ENCODE results near the gene TNFAIP8L1.
A peak's percentile ranks its signal among the peaks of the same experiment; 100 is the strongest.

The TNFAIP8L1 gene

GRCh38 chr19:4645718-4646117 lies 6.4 kb downstream of the TNFAIP8L1 start:
- Histone ChIP-seq H3K27me3 (no peaks in the 10 kb centered on the region), H4K20me1 (no peaks in the 10 kb centered on the region), H3K4me2 (no peak overlapping the region; the same call in 1 of the 2 replicates), H3K4me3 (no peak overlapping the region), H3K36me3 (peaks cover 41% of the 10 kb centered on the region), H3K9me3 (no peaks in the 10 kb centered on the region), H3K9ac (no peak overlapping the region), H3K27ac (no peak overlapping the region; the same call in 1 of the 2 replicates), H3K4me1 (peaks cover 71% of the 10 kb centered on the region)
- TF ChIP-seq Cebpa-rat (IDR thresholded peaks at IDR 0.05) = no peak

DNA sequence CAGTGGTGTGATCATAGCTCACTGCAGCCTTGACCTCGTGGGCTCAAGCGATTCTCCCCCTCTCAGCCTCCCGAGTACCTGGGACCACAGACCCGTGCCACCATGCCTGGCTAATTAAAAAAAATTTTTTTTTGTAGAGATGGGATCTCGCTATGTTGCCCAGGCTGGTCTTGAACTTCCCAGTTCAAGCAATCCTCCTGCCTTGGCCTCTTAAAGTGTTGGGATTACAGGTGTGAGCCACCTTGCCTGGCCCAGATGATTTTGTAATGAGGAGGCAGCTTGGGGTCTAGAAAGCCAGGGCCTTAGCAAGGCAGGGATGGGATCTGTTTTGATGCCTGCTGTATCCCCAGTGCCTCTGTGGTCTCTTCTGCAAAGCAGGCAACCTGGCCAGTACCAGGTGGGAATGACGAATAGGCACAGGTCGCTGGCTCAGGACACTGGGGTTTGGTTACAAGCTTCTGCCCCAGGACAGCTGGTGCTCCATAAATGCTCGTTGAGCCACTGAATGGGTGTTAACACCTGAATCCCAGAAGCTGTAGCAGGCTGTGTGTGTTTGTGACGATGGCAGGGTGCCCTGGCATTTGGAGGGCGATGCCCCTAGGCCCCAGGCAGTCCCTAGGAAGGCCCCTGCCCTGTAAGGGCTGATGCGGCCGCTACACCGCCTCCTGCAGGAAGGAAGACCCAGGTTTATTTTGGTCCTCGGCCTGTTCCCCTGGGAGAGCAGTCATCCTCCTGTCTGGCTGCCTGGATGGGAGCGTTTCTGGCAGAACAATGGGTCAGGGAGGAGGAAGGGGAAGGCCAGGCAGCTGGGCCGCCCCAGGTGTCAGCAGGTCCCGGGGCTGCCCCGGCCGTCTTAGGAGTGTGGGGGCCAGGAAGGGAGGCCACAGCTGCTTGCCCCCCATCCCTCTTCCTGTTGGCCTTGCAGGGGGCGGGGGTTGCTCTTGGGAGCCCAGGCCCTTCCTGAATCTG lies 8.6 kb downstream of the TNFAIP8L1 start:
- Histone ChIP-seq H3K27ac (peak overlapping the region; percentile 90), H3K4me2 (peak overlapping the region; percentile 91)

DNA sequence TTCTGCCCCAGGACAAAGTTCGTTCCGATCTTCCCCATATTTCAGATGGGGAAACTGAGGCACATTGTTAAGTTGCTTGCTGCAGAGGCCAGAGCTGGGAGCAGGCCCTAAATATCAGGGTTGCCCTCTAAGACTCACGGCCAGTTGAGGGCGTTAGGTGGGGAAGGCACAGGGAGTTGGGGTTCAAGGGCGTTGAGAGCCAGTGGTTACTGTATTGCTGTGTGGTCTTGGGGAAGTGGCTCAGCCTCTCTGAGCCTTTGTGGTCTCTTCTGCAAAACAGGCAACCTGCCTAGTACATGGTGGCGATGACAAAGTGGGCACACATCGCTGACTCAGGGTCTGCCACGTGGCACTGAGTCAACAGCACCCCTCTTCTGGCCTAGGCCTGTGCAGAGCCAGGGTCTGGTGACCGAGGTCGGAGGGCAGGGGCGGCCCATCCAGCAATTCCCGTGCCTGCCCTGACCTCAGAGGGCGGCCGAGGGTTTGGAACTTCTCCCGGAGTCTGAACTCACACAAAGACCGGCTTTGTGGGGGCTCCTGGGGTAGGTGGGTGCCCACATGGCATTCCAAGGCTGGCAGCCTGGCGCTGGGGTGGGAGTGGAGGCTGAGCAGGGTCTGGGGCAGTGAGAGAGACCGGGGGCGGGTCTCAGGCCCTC lies 10.2 kb downstream of the TNFAIP8L1 start:
- no peak for TF ChIP-seq Cebpa-rat (IDR thresholded peaks at IDR 0.05)
- peak overlapping the region; percentile 91 for H3K4me2 ChIP-seq
- H4K20me1 ChIP-seq = peaks cover 17% of the 10 kb centered on the region; the same call in 1 of the 2 replicates
- no peaks in the 10 kb centered on the region for H3K27me3 ChIP-seq
- H3K4me3 ChIP-seq = no peak overlapping the region
- H3K27ac ChIP-seq = peak overlapping the region; percentile 90
- H3K4me1 ChIP-seq = peaks cover 50% of the 10 kb centered on the region
- H3K36me3 ChIP-seq = peaks cover 66% of the 10 kb centered on the region
- H3K9me3 ChIP-seq = no peaks in the 10 kb centered on the region
- no peak overlapping the region for H3K9ac ChIP-seq

More for the DNA sequence above, 8.6 kb downstream of the TNFAIP8L1 start:
- H3K36me3 ChIP-seq = peaks cover 62% of the 10 kb centered on the region
- TF ChIP-seq Cebpa-rat (IDR thresholded peaks at IDR 0.05) = no peak
- H4K20me1 ChIP-seq = peaks cover 8% of the 10 kb centered on the region; the same call in 1 of the 2 replicates
- H3K9ac ChIP-seq = peak overlapping the region; percentile 81
- H3K9me3 ChIP-seq = no peaks in the 10 kb centered on the region
- peak overlapping the region; percentile 53 for H3K4me3 ChIP-seq
- peaks cover 49% of the 10 kb centered on the region for H3K4me1 ChIP-seq
- no peaks in the 10 kb centered on the region for H3K27me3 ChIP-seq

DNA sequence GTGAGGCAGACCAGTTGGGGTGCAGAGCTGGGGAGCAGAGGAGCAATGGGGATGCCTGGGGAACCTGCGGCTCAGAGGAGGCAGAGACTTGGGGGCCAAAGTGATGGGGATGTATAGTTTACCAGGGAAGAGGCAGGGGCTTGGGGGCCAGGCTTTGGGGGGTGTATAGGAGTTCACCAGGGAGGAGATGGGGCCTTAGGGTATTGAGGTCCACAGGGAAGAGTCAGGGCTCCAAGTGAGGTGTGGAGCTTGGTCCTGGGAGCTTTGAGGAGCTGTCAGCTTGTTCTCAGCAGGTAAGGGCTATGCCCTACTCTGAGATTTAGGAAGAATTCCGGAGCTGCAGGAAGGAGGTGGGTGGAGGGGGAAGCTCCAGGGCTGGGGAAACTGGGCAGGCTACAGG lies 10.8 kb downstream of the TNFAIP8L1 start:
- Histone ChIP-seq H4K20me1 (peaks cover 23% of the 10 kb centered on the region; the same call in 1 of the 2 replicates), H3K27ac (peak overlapping the region; percentile 90), H3K4me1 (peaks cover 56% of the 10 kb centered on the region), H3K9ac (no peak overlapping the region), H3K27me3 (no peaks in the 10 kb centered on the region), H3K36me3 (peaks cover 67% of the 10 kb centered on the region), H3K4me3 (no peak overlapping the region), H3K4me2 (no peak overlapping the region), H3K9me3 (no peaks in the 10 kb centered on the region)
- TF ChIP-seq Cebpa-rat (IDR thresholded peaks at IDR 0.05) = no peak

GRCh38 chr19:4652075-4652474 lies 12.8 kb downstream of the TNFAIP8L1 start:
- no peak overlapping the region for H3K4me3 ChIP-seq
- no peak overlapping the region for H3K4me2 ChIP-seq
- no peak overlapping the region for H3K27ac ChIP-seq
- peaks cover 75% of the 10 kb centered on the region for H3K36me3 ChIP-seq
- H3K9ac ChIP-seq = no peak overlapping the region
- no peaks in the 10 kb centered on the region for H3K9me3 ChIP-seq
- peaks cover 34% of the 10 kb centered on the region for H4K20me1 ChIP-seq
- H3K27me3 ChIP-seq = no peaks in the 10 kb centered on the region
- peaks cover 44% of the 10 kb centered on the region for H3K4me1 ChIP-seq
- no peak for TF ChIP-seq Cebpa-rat (IDR thresholded peaks at IDR 0.05)

- Histone ChIP-seq H4K20me1 (peaks cover 49% of the 10 kb centered on the region), H3K4me3 (no peak overlapping the region), H3K36me3 (peaks cover 94% of the 10 kb centered on the region), H3K27ac (no peak overlapping the region), H3K27me3 (no peaks in the 10 kb centered on the region), H3K4me1 (peaks cover 35% of the 10 kb centered on the region), H3K4me2 (no peak overlapping the region), H3K9me3 (no peaks in the 10 kb centered on the region), H3K9ac (0 out of 2 replicates have a peak overlapping the region, but pooled peaks have one; percentile 10)
- no peak for TF ChIP-seq Cebpa-rat (IDR thresholded peaks at IDR 0.05)
Measured at GRCh38 chr19:4653793-4654436, 14.6 kb downstream of the TNFAIP8L1 start.

- TF ChIP-seq Cebpa-rat (IDR thresholded peaks at IDR 0.05) = no peak
- Histone ChIP-seq H3K4me3 (no peak overlapping the region), H3K4me1 (peaks cover 27% of the 10 kb centered on the region), H3K36me3 (peaks cover 95% of the 10 kb centered on the region), H3K4me2 (0 out of 2 replicates have a peak overlapping the region, but pooled peaks have one; percentile 14), H3K9ac (peak overlapping the region; percentile 32), H3K9me3 (no peaks in the 10 kb centered on the region), H3K27me3 (no peaks in the 10 kb centered on the region), H3K27ac (0 out of 2 replicates have a peak overlapping the region, but pooled peaks have one; percentile 4), H4K20me1 (peaks cover 49% of the 10 kb centered on the region)
Measured at GRCh38 chr19:4654437-4655361, 15.4 kb downstream of the TNFAIP8L1 start.

DNA sequence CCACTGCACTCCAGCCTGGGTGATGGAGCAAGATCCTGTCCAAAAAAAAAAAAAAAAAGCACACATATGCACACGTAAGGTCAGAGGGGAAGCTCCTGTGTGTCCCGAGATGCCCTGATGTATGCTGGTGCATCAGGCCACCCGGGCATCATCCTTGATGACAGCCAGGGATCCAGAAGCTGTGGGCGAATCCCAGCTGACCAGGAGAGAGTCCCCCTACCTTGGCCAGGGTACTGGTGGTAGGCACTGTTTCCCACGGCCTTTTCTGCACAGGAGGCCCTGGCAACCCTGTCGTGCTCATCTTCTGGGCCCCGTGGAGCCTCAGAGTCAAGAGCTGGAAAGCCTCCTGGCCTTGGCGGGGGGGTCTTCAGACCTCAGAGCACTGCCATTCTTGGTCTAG lies 16.8 kb downstream of the TNFAIP8L1 start:
- Histone ChIP-seq H3K4me3 (no peak overlapping the region), H3K27me3 (no peaks in the 10 kb centered on the region), H3K36me3 (peaks cover 96% of the 10 kb centered on the region), H3K9me3 (no peaks in the 10 kb centered on the region), H3K9ac (no peak overlapping the region), H3K4me2 (no peak overlapping the region), H3K4me1 (peaks cover 32% of the 10 kb centered on the region), H4K20me1 (peaks cover 59% of the 10 kb centered on the region), H3K27ac (no peak overlapping the region)
- TF ChIP-seq Cebpa-rat (IDR thresholded peaks at IDR 0.05) = no peak
